Transverse colon (tissue), 4 donors: Measurements from ENCODE around the gene HIVEP3. TPM values are rescaled to one million over a fixed set of nuclear protein-coding genes. Genes with fewer than 3 reads are reported as not detected.

ENCODE experiments used
- DNase-seq: peaks from one replicate; pipeline ENCODE4 v3.0.0-alpha.2; 2019
- H3K27ac ChIP-seq, 4 donors: fragments of 200-600 bp; sonication (generic); 2 replicates each; pipeline ENCODE4 v1.5.1; 2016 to 2018; ENCODE audit warnings: inconsistent platforms in 4 of 4
- H3K27me3 ChIP-seq: fragments of 200-600 bp; sonication (generic); 2 replicates; pipeline ENCODE4 v1.5.1; 2017; ENCODE audit warnings: inconsistent platforms
- H3K36me3 ChIP-seq, 4 donors: fragments of 200-600 bp; sonication (generic); 2 replicates each; pipeline ENCODE4 v1.5.1; 2017 to 2019; ENCODE audit warnings: inconsistent platforms in 4 of 4
- H3K4me1 ChIP-seq, 4 donors: fragments of 200-600 bp; sonication (generic); 2 replicates each; pipeline ENCODE4 v1.5.1; 2017 to 2020; ENCODE audit warnings: inconsistent platforms in 4 of 4
- H3K4me3 ChIP-seq, 4 donors: fragments of 200-600 bp; sonication (generic); 1 replicate in 1 of 4; 2 replicates in 3 of 4; pipeline versions ENCODE4 v1.5.1 to v1.6.1; 2017 to 2019; ENCODE audit warnings: inconsistent platforms in 4 of 4
- H3K9me3 ChIP-seq, 2 donors: fragments of 200-600 bp; sonication (generic); 2 replicates each; pipeline ENCODE4 v1.5.1; 2017 to 2019; ENCODE audit warnings: inconsistent platforms in 2 of 2
- CTCF ChIP-seq, 5 experiments: fragments of 200-600 bp in 3 of 5; fragments of 450-650 bp in 2 of 5; sonication (generic) in 3 of 5; IDR thresholded peaks; 1 replicate in 2 of 5; 2 replicates in 3 of 5; pipeline ENCODE4 v1.5.1; 2016 to 2017; ENCODE audit warnings: antibody characterized with exemption in 5 of 5, inconsistent platforms in 3 of 5, mild to moderate bottlenecking in 2 of 5, moderate library complexity in 1 of 5
- EP300 ChIP-seq: sonication (generic); formaldehyde crosslinking; IDR thresholded peaks from one replicate; pipeline ENCODE4 v1.6.1; 2017; ENCODE audit warnings: antibody characterized with exemption, low read depth
- POLR2A ChIP-seq: fragments of 450-650 bp; IDR thresholded peaks from one replicate; pipeline ENCODE4 v1.6.1; 2016; ENCODE audit warnings: antibody characterized with exemption, mild to moderate bottlenecking, moderate library complexity
- POLR2AphosphoS5 ChIP-seq, 3 donors: sonication (generic); formaldehyde crosslinking; IDR thresholded peaks; one replicate each; pipeline ENCODE4 v1.6.1; 2016; ENCODE audit warnings: antibody characterized with exemption in 3 of 3
- WGBS, 2 donors: methylation state at CpG; one replicate each; pipeline ENCODE4 v1.1.5; 2018; ENCODE audit warnings: low coverage in 1 of 2; 5-methylcytosine and 5-hydroxymethylcytosine counted together
- in situ Hi-C, 4 donors: fragments of 200-750 bp; cut with MboI; loops; one replicate each; pipeline versions ENCODE4 v1.15.0 to v1.15.1; 2017; ENCODE audit warnings: low sequenced_read_pairs in 3 of 4, low pct_ligation_motif_present in 1 of 4, low pct_unique_long_range_greater_than_20kb in 1 of 4
- intact Hi-C: fragments of 100-400 bp; cut with DNase I; formaldehyde crosslinking; loops from one replicate; pipeline ENCODE4 v1.15.1; 2023; ENCODE audit warnings: low total_unique reads
- total RNA-seq, 4 donors: library from RNA; depleted of rRNA; stranded (reverse); fragments of >200 nt; gene quantifications; one replicate each; pipeline ENCODE4 v1.1.0, GENCODE V29; 2016

The HIVEP3 gene
- total RNA-seq, 4 donors from 2014 or later, result 3.7 to 15.0 (median 5.2) TPM

DNA sequence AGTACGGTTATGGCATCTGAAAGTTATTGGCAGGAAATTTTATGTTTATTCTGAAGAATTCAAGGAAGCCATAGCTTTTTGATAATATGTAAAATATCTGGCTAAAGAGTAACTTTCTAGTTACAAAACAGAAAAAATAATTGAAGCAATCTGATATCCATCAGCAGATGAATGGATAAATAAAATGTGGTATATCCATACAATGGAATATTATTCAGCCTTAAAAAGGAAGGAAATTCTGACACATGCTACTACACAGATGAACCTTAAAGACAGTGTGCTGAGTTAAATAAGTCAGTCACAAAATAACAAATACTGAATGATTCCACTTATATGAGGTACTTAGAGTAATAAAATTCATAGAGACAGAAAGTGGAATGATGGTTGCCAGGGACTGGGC lies 25.0 kb upstream of the HIVEP3 start:
- TF ChIP-seq POLR2AphosphoS5 (IDR thresholded peaks at IDR 0.05) (no peak), EP300 (no peak), POLR2A (no peak), CTCF (IDR thresholded peaks at IDR 0.05) (no peak)
- H3K4me1 ChIP-seq, result no peaks in the 10 kb centered on the region
- WGBS, 2 donors, result 92 to 100% methylated on average over 1 of the region's 1 CpG
- H3K36me3 ChIP-seq, result no peaks in the 10 kb centered on the region
- no peak overlapping the region for H3K27ac ChIP-seq
- H3K4me3 ChIP-seq, result no peak overlapping the region
- in situ Hi-C loops (no loop called here), intact Hi-C loops (no loop called here)
- H3K27me3 ChIP-seq, result no peaks in the 10 kb centered on the region
- H3K9me3 ChIP-seq, result peaks cover 3 to 4% of the 10 kb centered on the region in 2 donors
- no peak for DNase-seq

GRCh38 chr1:41942278-41942677 lies 23.6 kb upstream of the HIVEP3 start:
- no peak overlapping the region for H3K27ac ChIP-seq
- no peak for TF ChIP-seq CTCF (IDR thresholded peaks at IDR 0.05)
- TF ChIP-seq POLR2AphosphoS5 (IDR thresholded peaks at IDR 0.05), result no peak
- no peak for TF ChIP-seq POLR2A
- TF ChIP-seq EP300, result no peak
- intact Hi-C loops (no loop called here), in situ Hi-C loops (no loop called here)
- peaks cover 3 to 4% of the 10 kb centered on the region in 2 donors for H3K9me3 ChIP-seq
- H3K36me3 ChIP-seq, result no peaks in the 10 kb centered on the region
- DNase-seq, result no peak
- no peaks in the 10 kb centered on the region for H3K27me3 ChIP-seq
- no peaks in the 10 kb centered on the region for H3K4me1 ChIP-seq
- no peak overlapping the region for H3K4me3 ChIP-seq

GRCh38 chr1:41941381-41941780 lies 22.7 kb upstream of the HIVEP3 start:
- no peak for DNase-seq
- in situ Hi-C loops, result no loop called here
- no peaks in the 10 kb centered on the region for H3K4me1 ChIP-seq
- H3K27ac ChIP-seq, result no peak overlapping the region
- TF ChIP-seq CTCF (IDR thresholded peaks at IDR 0.05), result no peak
- TF ChIP-seq POLR2AphosphoS5 (IDR thresholded peaks at IDR 0.05), result no peak
- TF ChIP-seq POLR2A, result no peak
- no peak for TF ChIP-seq EP300
- peaks cover 3 to 4% of the 10 kb centered on the region in 2 donors for H3K9me3 ChIP-seq
- H3K27me3 ChIP-seq, result no peaks in the 10 kb centered on the region
- no peak overlapping the region for H3K4me3 ChIP-seq
- intact Hi-C loops, result no loop called here
- WGBS, 2 donors, result 78 to 100% methylated on average over 1 of the region's 1 CpG
- H3K36me3 ChIP-seq, result no peaks in the 10 kb centered on the region

- TF ChIP-seq EP300, result no peak
- no peak for TF ChIP-seq CTCF (IDR thresholded peaks at IDR 0.05)
- TF ChIP-seq POLR2A, result no peak
- TF ChIP-seq POLR2AphosphoS5 (IDR thresholded peaks at IDR 0.05), result no peak
- no peaks in the 10 kb centered on the region for H3K36me3 ChIP-seq
- no peak for DNase-seq
- intact Hi-C loops (no loop called here), in situ Hi-C loops (no loop called here)
- no peak overlapping the region for H3K4me3 ChIP-seq
- peaks cover 3 to 4% of the 10 kb centered on the region in 2 donors for H3K9me3 ChIP-seq
- no peak overlapping the region for H3K27ac ChIP-seq
- WGBS, 2 donors, result 81 to 88% methylated on average over 2 to 5 of the region's 5 CpGs
- H3K27me3 ChIP-seq, result no peaks in the 10 kb centered on the region
- H3K4me1 ChIP-seq, result no peaks in the 10 kb centered on the region
Observed at GRCh38 chr1:41939194-41939593, 20.5 kb upstream of the HIVEP3 start.
